SK-N-SH (cell line): Measurements from ENCODE around the gene PDXP. TPM values are rescaled to one million over a fixed set of nuclear protein-coding genes. Genes with fewer than 3 reads are reported as not detected.

Experiments
- CTCF ChIA-PET: fragments of 300-600, 350-600 bp; formaldehyde crosslinking; extraction: SDS; loops from one replicate; lab custom pipeline; 2021; lab: Yijun Ruan, JAX
- POLR2A ChIA-PET: fragments of 350-600 bp; sonication (Branson Sonifier 250); formaldehyde crosslinking; extraction: SDS; loops from one replicate; lab custom pipeline; 2020; ENCODE audit warnings: antibody characterized with exemption, inconsistent platforms; lab: Yijun Ruan, JAX
- DNase-seq: peaks from one replicate; pipeline ENCODE4 v3.0.0; 2012
- H2AFZ ChIP-seq: fragments of 200-600 bp; sonication (generic); 2 replicates; pipeline ENCODE4 v1.8.1; 2016; ENCODE audit warnings: antibody characterized with exemption, mild to moderate bottlenecking, low read depth
- H3F3A ChIP-seq: fragments of 200-600 bp; sonication (generic); replicated peaks from 2 replicates; pipeline ENCODE3; 2016; ENCODE audit warnings: antibody characterized with exemption, mild to moderate bottlenecking; ENCODE audit not compliant: insufficient read depth
- H3K27ac ChIP-seq, 2 experiments: fragments of 200-500 bp in 1 of 2; fragments of 200-600 bp in 1 of 2; sonication (Bioruptor generic) in 1 of 2; sonication (generic), shearing (Covaris generic) in 1 of 2; 2 replicates each; pipeline versions ENCODE4 v1.5.1 to v1.6.1; 2014 to 2016; ENCODE audit warnings: low read depth in 2 of 2, inconsistent platforms in 1 of 2, low read length in 1 of 2, mild to moderate bottlenecking in 1 of 2, mixed read lengths in 1 of 2
- H3K27me3 ChIP-seq: fragments of 200-600 bp; sonication (generic), shearing (Covaris generic); 2 replicates; pipeline ENCODE4 v1.6.1; 2016; ENCODE audit warnings: mixed run types; ENCODE audit not compliant: insufficient read depth
- H3K36me3 ChIP-seq, 2 experiments: fragments of 200-500 bp in 1 of 2; fragments of 200-600 bp in 1 of 2; sonication (Bioruptor generic) in 1 of 2; sonication (generic) in 1 of 2; replicated peaks in 1 of 2; 2 replicates each; pipeline versions ENCODE3 to v1.5.1; 2014 to 2016; ENCODE audit warnings: low read length in 1 of 2, mild to moderate bottlenecking in 1 of 2; ENCODE audit not compliant: insufficient read depth in 2 of 2, control insufficient read depth in 1 of 2
- H3K4me1 ChIP-seq, 2 experiments: fragments of 200-500 bp in 1 of 2; fragments of 200-600 bp in 1 of 2; sonication (Bioruptor generic) in 1 of 2; sonication (generic), shearing (Covaris generic) in 1 of 2; 2 replicates each; pipeline versions ENCODE4 v1.5.1 to v1.6.1; 2014 to 2016; ENCODE audit warnings: low read depth in 1 of 2, low read length in 1 of 2, mixed run types in 1 of 2; ENCODE audit not compliant: insufficient read depth in 2 of 2, control insufficient read depth in 1 of 2
- H3K4me2 ChIP-seq: fragments of 200-600 bp; sonication (generic), shearing (Covaris generic); 2 replicates; pipeline ENCODE4 v1.6.1; 2017; ENCODE audit warnings: mixed run types
- H3K4me3 ChIP-seq, 2 experiments: fragments of 200-500 bp in 1 of 2; fragments of 200-600 bp in 1 of 2; sonication (Bioruptor generic) in 1 of 2; sonication (generic), shearing (Covaris generic) in 1 of 2; 2 replicates each; pipeline versions ENCODE4 v1.5.1 to v1.8.1; 2014 to 2016; ENCODE audit warnings: low read depth in 2 of 2, inconsistent platforms in 1 of 2, low read length in 1 of 2, mild to moderate bottlenecking in 1 of 2, mixed read lengths in 1 of 2, moderate library complexity in 1 of 2
- H3K79me2 ChIP-seq: fragments of 200-600 bp; sonication (generic); 2 replicates; pipeline ENCODE4 v1.8.1; 2017; ENCODE audit warnings: mild to moderate bottlenecking; ENCODE audit not compliant: insufficient read depth
- H3K9ac ChIP-seq: fragments of 200-600 bp; sonication (generic); 2 replicates; pipeline ENCODE4 v1.6.1; 2017; ENCODE audit warnings: mixed run types
- H3K9me2 ChIP-seq: fragments of 200-600 bp; sonication (generic); 2 replicates; pipeline ENCODE4 v1.6.1; 2017; ENCODE audit warnings: mixed run types
- H3K9me3 ChIP-seq: fragments of 200-600 bp; sonication (generic); 2 replicates; pipeline ENCODE4 v1.6.1; 2017; ENCODE audit warnings: mixed run types, mild to moderate bottlenecking, moderate library complexity
- H4K20me1 ChIP-seq: fragments of 200-600 bp; sonication (generic); 2 replicates; pipeline ENCODE4 v1.6.1; 2017; ENCODE audit warnings: mild to moderate bottlenecking, mixed run types; ENCODE audit not compliant: insufficient read depth
- ELF1 ChIP-seq: IDR thresholded peaks from 2 replicates; pipeline ENCODE4 v1.4.0; 2012
- EP300 ChIP-seq, 2 experiments: IDR thresholded peaks; 2 replicates each; pipeline versions ENCODE4 v1.4.0 to v1.6.1; 2012; ENCODE audit warnings: borderline replicate concordance in 1 of 2, low read depth in 1 of 2, low read length in 1 of 2
- EZH2phosphoT487 ChIP-seq: fragments of 200-600 bp; sonication (generic); IDR thresholded peaks from 2 replicates; pipeline ENCODE4 v1.6.1; 2017; ENCODE audit warnings: low read depth, mixed run types, mild to moderate bottlenecking, antibody characterized with exemption, moderate library complexity, borderline replicate concordance
- FOXJ3 ChIP-seq: sonication (generic); formaldehyde crosslinking; IDR thresholded peaks from 2 replicates; pipeline ENCODE4 v1.5.1; 2020; ENCODE audit warnings: mild to moderate bottlenecking, missing genetic modification reagents
- FOXM1 ChIP-seq: IDR thresholded peaks from 2 replicates; pipeline ENCODE4 v1.4.0; 2012; ENCODE audit warnings: low read depth, mild to moderate bottlenecking
- MEF2A ChIP-seq: IDR thresholded peaks from 2 replicates; pipeline ENCODE4 v1.4.0; 2012; ENCODE audit warnings: low read depth, borderline replicate concordance
- NRF1 ChIP-seq: IDR thresholded peaks from 2 replicates; pipeline ENCODE4 v1.6.1; 2012; ENCODE audit warnings: low read depth, mild to moderate bottlenecking, low read length
- POLR2AphosphoS5 ChIP-seq: IDR thresholded peaks from 2 replicates; pipeline ENCODE4 v1.6.1; 2012; ENCODE audit warnings: low read depth, low read length
- RAD21 ChIP-seq: IDR thresholded peaks from 2 replicates; pipeline ENCODE4 v1.6.1; 2012; ENCODE audit warnings: mild to moderate bottlenecking, low read length
- RCOR1 ChIP-seq: fragments of 150-350 bp; IDR thresholded peaks from 2 replicates; pipeline ENCODE4 v1.6.1; 2017; ENCODE audit warnings: antibody characterized with exemption, low read length
- REST ChIP-seq: IDR thresholded peaks from 2 replicates; pipeline ENCODE4 v1.6.1; 2012; ENCODE audit warnings: mild to moderate bottlenecking, low read depth, low read length, moderate library complexity
- RFX5 ChIP-seq: IDR thresholded peaks from 2 replicates; pipeline ENCODE4 v1.6.1; 2012; ENCODE audit warnings: mild to moderate bottlenecking, improper control_type of control experiment, low read length
- RXRA ChIP-seq: IDR thresholded peaks from 2 replicates; pipeline ENCODE4 v1.4.0; 2012; ENCODE audit warnings: low read depth, mild to moderate bottlenecking, borderline replicate concordance
- SIN3A ChIP-seq: IDR thresholded peaks from 2 replicates; pipeline ENCODE4 v1.6.1; 2012; ENCODE audit warnings: low read depth, mild to moderate bottlenecking, low read length, moderate library complexity, borderline replicate concordance
- TEAD4 ChIP-seq: IDR thresholded peaks from 2 replicates; pipeline ENCODE4 v1.4.0; 2012; ENCODE audit warnings: mild to moderate bottlenecking, borderline replicate concordance; ENCODE audit not compliant: insufficient read depth
- ZBTB33 ChIP-seq: IDR thresholded peaks from 2 replicates; pipeline ENCODE4 v1.4.0; 2012; ENCODE audit warnings: low read depth, borderline replicate concordance
- WGBS: methylation state at CpG from one replicate; pipeline ENCODE4 v1.1.6; 2017; ENCODE audit warnings: low lambda C conversion rate; 5-methylcytosine and 5-hydroxymethylcytosine counted together
- polyA plus RNA-seq, 3 experiments: library from polyadenylated mRNA; depleted of rRNA; stranded (reverse); fragments of >200 nt; gene quantifications; 2 replicates each; pipeline ENCODE4 v1.2.3, GENCODE V29; 2012
- TF ChIP-seq, protein P1 (sequence below): fragments of 200-600 bp; sonication (generic); IDR thresholded peaks from 2 replicates; pipeline ENCODE4 v1.6.1; 2017; ENCODE audit warnings: antibody characterized with exemption, mild to moderate bottlenecking, moderate library complexity

The PDXP gene
- polyA plus RNA-seq, 1 of the 3 experiments (the other 2 are of a cell fraction), result 22.5 TPM

DNA sequence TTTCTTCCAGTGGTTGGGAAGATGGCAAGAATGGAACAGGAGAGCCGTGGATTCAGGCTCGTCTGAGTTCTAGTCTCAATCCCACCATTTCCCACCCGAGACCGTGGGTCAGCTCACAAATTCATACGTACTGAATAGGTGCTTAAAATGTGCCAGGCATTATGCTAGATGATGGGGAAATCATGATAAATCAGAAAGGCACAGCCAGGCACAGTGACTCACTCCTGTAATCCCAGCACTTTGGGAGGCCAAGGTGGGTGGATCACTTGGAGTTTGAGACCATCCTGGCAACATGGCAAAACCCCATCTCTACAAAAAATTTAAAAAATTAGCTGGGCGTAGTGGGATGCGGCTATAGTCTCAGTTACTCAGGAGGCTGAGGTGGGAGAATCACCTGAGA, 45.4 kb downstream of the PDXP start:
- no peak overlapping the region for H3K9ac ChIP-seq
- H3K9me3 ChIP-seq, result no peaks in the 10 kb centered on the region
- POLR2A ChIA-PET, result no interaction called here
- peaks cover 5% of the 10 kb centered on the region; the same call in 1 of the 2 replicates for H3K79me2 ChIP-seq
- no peak for DNase-seq
- no peaks in the 10 kb centered on the region for H3K4me1 ChIP-seq
- no peak overlapping the region for H2AFZ ChIP-seq
- no peaks in the 10 kb centered on the region for H3K9me2 ChIP-seq
- H4K20me1 ChIP-seq, result no peaks in the 10 kb centered on the region
- no peaks in the 10 kb centered on the region for H3F3A ChIP-seq
- no peak overlapping the region for H3K4me2 ChIP-seq
- H3K36me3 ChIP-seq, result peaks cover 0 to 9% of the 10 kb centered on the region in 2 experiments
- TF ChIP-seq POLR2AphosphoS5 (no peak), RCOR1 (no peak), RXRA (no peak), SIN3A (no peak), RFX5 (no peak), NRF1 (no peak), FOXJ3 (CRISPR knock-in tag) (no peak), ELF1 (no peak), EZH2phosphoT487 (no peak), EP300 (IDR thresholded peaks at IDR 0.05; ENCODE audit: borderline replicate concordance in 1 of 2, low read depth in 1 of 2, low read length in 1 of 2) (no peak), TEAD4 (no peak), ZBTB33 (no peak), REST (no peak), MEF2A (no peak), RAD21 (no peak), FOXM1 (no peak)
- TF ChIP-seq, protein P1, sequence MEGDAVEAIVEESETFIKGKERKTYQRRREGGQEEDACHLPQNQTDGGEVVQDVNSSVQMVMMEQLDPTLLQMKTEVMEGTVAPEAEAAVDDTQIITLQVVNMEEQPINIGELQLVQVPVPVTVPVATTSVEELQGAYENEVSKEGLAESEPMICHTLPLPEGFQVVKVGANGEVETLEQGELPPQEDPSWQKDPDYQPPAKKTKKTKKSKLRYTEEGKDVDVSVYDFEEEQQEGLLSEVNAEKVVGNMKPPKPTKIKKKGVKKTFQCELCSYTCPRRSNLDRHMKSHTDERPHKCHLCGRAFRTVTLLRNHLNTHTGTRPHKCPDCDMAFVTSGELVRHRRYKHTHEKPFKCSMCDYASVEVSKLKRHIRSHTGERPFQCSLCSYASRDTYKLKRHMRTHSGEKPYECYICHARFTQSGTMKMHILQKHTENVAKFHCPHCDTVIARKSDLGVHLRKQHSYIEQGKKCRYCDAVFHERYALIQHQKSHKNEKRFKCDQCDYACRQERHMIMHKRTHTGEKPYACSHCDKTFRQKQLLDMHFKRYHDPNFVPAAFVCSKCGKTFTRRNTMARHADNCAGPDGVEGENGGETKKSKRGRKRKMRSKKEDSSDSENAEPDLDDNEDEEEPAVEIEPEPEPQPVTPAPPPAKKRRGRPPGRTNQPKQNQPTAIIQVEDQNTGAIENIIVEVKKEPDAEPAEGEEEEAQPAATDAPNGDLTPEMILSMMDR, result no peak
- no peak overlapping the region for H3K27ac ChIP-seq
- CTCF ChIA-PET, result interaction anchor here (1.2 to 1.6 kb wide), 2 partner anchors 23 to 61 kb away, joined by 5 read pairs; no protein-coding TSS in a partner anchor
- 84% methylated on average over 7 of the region's 7 CpGs for WGBS
- no peaks in the 10 kb centered on the region for H3K27me3 ChIP-seq
- H3K4me3 ChIP-seq, result no peak overlapping the region
